Glutamatergic neuron (in vitro differentiated cells): ENCODE measurements around the gene ALMS1. TPM values are rescaled to one million over a fixed set of nuclear protein-coding genes. Genes with fewer than 3 reads are reported as not detected.

Experiments
- DNase-seq: peaks from one replicate; pipeline ENCODE4 v3.0.0; 2022
- H3K27ac Mint-ChIP-seq: one replicate; pipeline ENCODE4 v1.8.0; 2020; ENCODE audit warnings: mild to moderate bottlenecking, mixed read lengths, inconsistent platforms; ENCODE audit not compliant: unreplicated experiment
- H3K27me3 Mint-ChIP-seq: one replicate; pipeline ENCODE4 v1.8.0; 2020; ENCODE audit warnings: mild to moderate bottlenecking, moderate library complexity, mixed read lengths, inconsistent platforms; ENCODE audit not compliant: unreplicated experiment
- H3K36me3 Mint-ChIP-seq: one replicate; pipeline ENCODE4 v1.8.0; 2020; ENCODE audit warnings: mild to moderate bottlenecking, mixed read lengths, inconsistent platforms; ENCODE audit not compliant: unreplicated experiment
- H3K4me1 Mint-ChIP-seq: one replicate; pipeline ENCODE4 v1.8.0; 2020; ENCODE audit warnings: mild to moderate bottlenecking, low read depth, mixed read lengths, inconsistent platforms; ENCODE audit not compliant: unreplicated experiment
- H3K4me3 Mint-ChIP-seq: one replicate; pipeline ENCODE4 v1.8.0; 2020; ENCODE audit warnings: mild to moderate bottlenecking, mixed read lengths, inconsistent platforms; ENCODE audit not compliant: unreplicated experiment
- H3K9me3 Mint-ChIP-seq: one replicate; pipeline ENCODE4 v1.8.0; 2020; ENCODE audit warnings: mild to moderate bottlenecking, moderate library complexity, mixed read lengths, inconsistent platforms; ENCODE audit not compliant: unreplicated experiment
- CTCF ChIP-seq: fragments of 200-600 bp; sonication (generic); IDR thresholded peaks from one replicate; pipeline ENCODE4 v1.5.0; 2021; ENCODE audit not compliant: partially characterized antibody, unreplicated experiment
- total RNA-seq: library from RNA; stranded (reverse); fragmentation: NEBNext Ultra II Directional; extraction: Animal tissue kit (Norgen Biotek cat#: 25700); gene quantifications from one replicate; pipeline ENCODE4 v1.2.1, GENCODE V29; 2021; ENCODE audit not compliant: unreplicated experiment

Gene ALMS1
- total RNA-seq, 1 donor from 2014 or later, result 50.5 TPM

- no peak for TF ChIP-seq CTCF
- Mint-ChIP-seq H3K4me3 (no peak overlapping the region), H3K9me3 (no peaks in the 10 kb centered on the region), H3K4me1 (no peaks in the 10 kb centered on the region), H3K27me3 (peaks cover 2% of the 10 kb centered on the region), H3K27ac (no peak overlapping the region), H3K36me3 (no peaks in the 10 kb centered on the region)
- DNase-seq, result no peak
Observed at GRCh38 chr2:73376681-73377080, 9.0 kb upstream of the ALMS1 start.

- Mint-ChIP-seq H3K9me3 (peaks cover 2% of the 10 kb centered on the region), H3K27ac (no peak overlapping the region)
Observed at GRCh38 chr2:73383036-73383435, 2.6 kb upstream of the ALMS1 start.

GRCh38 chr2:73385123-73385503 is 523 bp upstream of the ALMS1 start:
- Mint-ChIP-seq H3K27ac (peak overlapping the region; percentile 56), H3K36me3 (no peaks in the 10 kb centered on the region), H3K9me3 (peaks cover 2% of the 10 kb centered on the region), H3K27me3 (peaks cover 3% of the 10 kb centered on the region), H3K4me1 (peaks cover 11% of the 10 kb centered on the region), H3K4me3 (peak overlapping the region; percentile 89)
- no peak for DNase-seq
- no peak for TF ChIP-seq CTCF

More at GRCh38 chr2:73383036-73383435, 2.6 kb upstream of the ALMS1 start:
- H3K4me3 Mint-ChIP-seq, result no peak overlapping the region
- H3K36me3 Mint-ChIP-seq, result no peaks in the 10 kb centered on the region
- no peak for TF ChIP-seq CTCF
- DNase-seq, result no peak
- peaks cover 3% of the 10 kb centered on the region for H3K27me3 Mint-ChIP-seq
- peaks cover 11% of the 10 kb centered on the region for H3K4me1 Mint-ChIP-seq

- H3K27me3 Mint-ChIP-seq, result peaks cover 5% of the 10 kb centered on the region
- peaks cover 2% of the 10 kb centered on the region for H3K9me3 Mint-ChIP-seq
- DNase-seq, result no peak
- no peak for TF ChIP-seq CTCF
- peak overlapping the region; percentile 95 for H3K4me3 Mint-ChIP-seq
- no peaks in the 10 kb centered on the region for H3K36me3 Mint-ChIP-seq
- H3K4me1 Mint-ChIP-seq, result peaks cover 11% of the 10 kb centered on the region
- peak overlapping the region; percentile 97 for H3K27ac Mint-ChIP-seq
Observed at GRCh38 chr2:73386342-73386868, 769 bp downstream of the ALMS1 start.

GRCh38 chr2:73386894-73387636 is 1.4 kb downstream of the ALMS1 start:
- no peak for TF ChIP-seq CTCF
- Mint-ChIP-seq H3K27ac (peak overlapping the region; percentile 97), H3K4me3 (peak overlapping the region; percentile 95), H3K9me3 (peaks cover 2% of the 10 kb centered on the region), H3K27me3 (peaks cover 5% of the 10 kb centered on the region), H3K4me1 (peaks cover 11% of the 10 kb centered on the region), H3K36me3 (no peaks in the 10 kb centered on the region)
- DNase-seq, result no peak
